Endodermal cell (in vitro differentiated cells): ENCODE data around the gene DCAF10. TPM values are rescaled to one million over a fixed set of nuclear protein-coding genes. Genes with fewer than 3 reads are reported as not detected.
A peak's percentile ranks its signal among the peaks of the same experiment; 100 is the strongest.
"Not testable (repeated sequence)": the region's sequence is repeated elsewhere in the genome, so short reads cannot be mapped to it uniquely, and the experiment has no call there.

Experiments used
- DNase-seq: peaks from one replicate; pipeline ENCODE4 v3.0.0-alpha.2; 2017
- H3K27ac ChIP-seq: 2 replicates; pipeline ENCODE4 v1.5.1; 2013; ENCODE audit warnings: mild to moderate bottlenecking, low read depth, low read length, moderate library complexity
- H3K27me3 ChIP-seq: 2 replicates; pipeline ENCODE4 v1.6.1; 2013; ENCODE audit warnings: mild to moderate bottlenecking, low read length, moderate library complexity; ENCODE audit not compliant: insufficient read depth, control insufficient read depth, poor library complexity, severe bottlenecking
- H3K36me3 ChIP-seq: 2 replicates; pipeline ENCODE4 v1.7.0; 2013; ENCODE audit warnings: mild to moderate bottlenecking, low read length, moderate library complexity; ENCODE audit not compliant: control insufficient read depth, insufficient read depth
- H3K4me1 ChIP-seq: one replicate; pipeline ENCODE4 v1.7.0; 2013; ENCODE audit warnings: low read length; ENCODE audit not compliant: control insufficient read depth, insufficient read depth
- H3K4me3 ChIP-seq: 2 replicates; pipeline ENCODE4 v1.5.1; 2013; ENCODE audit warnings: mild to moderate bottlenecking, low read length, moderate library complexity
- H3K9ac ChIP-seq: 2 replicates; pipeline ENCODE4 v1.6.1; 2013; ENCODE audit warnings: mild to moderate bottlenecking, low read length, moderate library complexity; ENCODE audit not compliant: poor library complexity, severe bottlenecking; ENCODE audit errors: extremely low read depth
- H3K9me3 ChIP-seq: 2 replicates; pipeline ENCODE4 v1.6.1; 2013; ENCODE audit warnings: mild to moderate bottlenecking, low read length, moderate library complexity; ENCODE audit not compliant: control insufficient read depth
- H3K27ac Mint-ChIP-seq: 2 replicates; pipeline ENCODE4 v1.8.0; 2020; ENCODE audit warnings: mixed read lengths
- H3K27me3 Mint-ChIP-seq: 2 replicates; pipeline ENCODE4 v1.8.0; 2021; ENCODE audit warnings: mild to moderate bottlenecking, mixed read lengths; ENCODE audit not compliant: insufficient read depth
- H3K36me3 Mint-ChIP-seq: 2 replicates; pipeline ENCODE4 v1.8.0; 2020; ENCODE audit warnings: low read depth, mixed read lengths
- H3K4me1 Mint-ChIP-seq: 2 replicates; pipeline ENCODE4 v1.8.0; 2020; ENCODE audit warnings: mixed read lengths
- H3K4me3 Mint-ChIP-seq: 2 replicates; pipeline ENCODE4 v1.8.0; 2020; ENCODE audit warnings: mild to moderate bottlenecking, moderate library complexity, mixed read lengths
- H3K9me3 Mint-ChIP-seq: 2 replicates; pipeline ENCODE4 v1.8.0; 2020; ENCODE audit warnings: mild to moderate bottlenecking, mixed read lengths
- CTCF ChIP-seq: fragments of 200-600 bp; sonication (generic); conservative IDR thresholded peaks from 2 replicates; pipeline ENCODE4 v1.5.0; 2021; ENCODE audit warnings: antibody characterized with exemption, mild to moderate bottlenecking
- WGBS, 2 experiments: methylation state at CpG; one replicate each; pipeline versions ENCODE4 v1.1.5 to v1.1.7; 2013; ENCODE audit warnings: missing lambda C conversion rate in 2 of 2, mixed read lengths in 1 of 2; ENCODE audit not compliant: insufficient coverage in 1 of 2, insufficient read length in 1 of 2; 5-methylcytosine and 5-hydroxymethylcytosine counted together
- long read RNA-seq, 4 experiments: library from polyadenylated mRNA in 2 of 4; library from RNA in 1 of 4; library from capped mRNA in 1 of 4; stranded (forward) in 3 of 4; unstranded in 1 of 4; transcript quantifications; one replicate each; pipeline ENCODE4 v2.0.0, GENCODE V29; 2020 to 2021; ENCODE audit warnings: inconsistent platforms in 1 of 4
- polyA plus RNA-seq, 2 experiments: library from polyadenylated mRNA; stranded (reverse); fragments of 50-300 nt; gene quantifications; one replicate each; pipeline ENCODE4 v1.2.3, GENCODE V29; 2013
- total RNA-seq, 2 donors: library from RNA; stranded (reverse); fragmentation: NEBNext Ultra II Directional in 1 of 2; extraction: Animal tissue kit (Norgen Biotek cat#: 25700) in 1 of 2; gene quantifications; 2 replicates in 1 of 2; 3 replicates in 1 of 2; pipeline ENCODE4 v1.2.1, GENCODE V29; 2021

Gene DCAF10, protein sequence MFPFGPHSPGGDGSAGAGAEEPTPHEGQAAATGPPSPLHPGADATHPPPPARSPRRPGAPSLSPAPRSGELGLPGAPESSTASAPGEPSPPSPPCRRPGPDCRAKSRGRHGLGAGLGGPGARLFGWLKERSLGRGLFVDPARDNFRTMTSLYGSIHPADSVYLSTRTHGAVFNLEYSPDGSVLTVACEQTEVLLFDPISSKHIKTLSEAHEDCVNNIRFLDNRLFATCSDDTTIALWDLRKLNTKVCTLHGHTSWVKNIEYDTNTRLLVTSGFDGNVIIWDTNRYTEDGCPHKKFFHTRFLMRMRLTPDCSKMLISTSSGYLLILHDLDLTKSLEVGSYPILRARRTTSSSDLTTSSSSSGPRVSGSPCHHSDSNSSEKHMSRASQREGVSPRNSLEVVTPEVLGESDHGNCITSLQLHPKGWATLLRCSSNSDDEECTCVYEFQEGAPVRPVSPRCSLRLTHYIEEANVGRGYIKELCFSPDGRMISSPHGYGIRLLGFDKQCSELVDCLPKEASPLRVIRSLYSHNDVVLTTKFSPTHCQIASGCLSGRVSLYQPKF
- total RNA-seq = 10 to 100 TPM; 24.0 to 26.3 TPM
- 30.1 TPM for polyA plus RNA-seq (2013, experiment 1 of 2)
- polyA plus RNA-seq (2013, experiment 2 of 2) = 25.0 TPM
- long read RNA-seq, experiment 1, partial matches to known transcripts = 2 of 12 reads
- long read RNA-seq, experiment 1, other reads (novel, unspliced or antisense) = 9 of 12 reads
- long read RNA-seq, experiment 2, full-length matches to known transcripts = 31 of 61 reads
- long read RNA-seq, experiment 2, partial matches to known transcripts = 2 of 61 reads
- long read RNA-seq, experiment 2, other reads (novel, unspliced or antisense) = 28 of 61 reads
- long read RNA-seq, experiment 3, full-length matches to known transcripts = 8 of 18 reads
- long read RNA-seq, experiment 3, partial matches to known transcripts = 0 of 18 reads
- long read RNA-seq, experiment 3, other reads (novel, unspliced or antisense) = 10 of 18 reads
- long read RNA-seq, experiment 4, partial matches to known transcripts = 0 of 2 reads
- long read RNA-seq, experiment 4, other reads (novel, unspliced or antisense) = 2 of 2 reads

- no peaks in the 10 kb centered on the region for H3K9me3 Mint-ChIP-seq
- H3K9ac ChIP-seq = peak within 1 kb of the TSS; percentile 80
- H3K27ac Mint-ChIP-seq = peak within 1 kb of the TSS; percentile 99
- H3K4me1 ChIP-seq = no peaks in the 10 kb centered on the region
- peak within 1 kb of the TSS; percentile 43 for H3K27ac ChIP-seq
- H3K9me3 ChIP-seq = no peaks in the 10 kb centered on the region
- peaks cover 2% of the 10 kb centered on the region for H3K36me3 Mint-ChIP-seq
- peaks cover 11% of the 10 kb centered on the region for H3K27me3 Mint-ChIP-seq
- peaks cover 16% of the 10 kb centered on the region for H3K36me3 ChIP-seq
- H3K4me3 Mint-ChIP-seq = peak within 1 kb of the TSS; percentile 92
- 0 to 2% methylated on average over 9 to 72 of the region's 72 CpGs for WGBS, 2 experiments
- H3K27me3 ChIP-seq = peaks cover 1% of the 10 kb centered on the region
- peak; percentile 97 for DNase-seq
- H3K4me1 Mint-ChIP-seq = peaks cover 20% of the 10 kb centered on the region
- peak within 1 kb of the TSS; percentile 88 for H3K4me3 ChIP-seq
- TF ChIP-seq CTCF = no peak
These were observed at the start of gene DCAF10 for GRCh38 chr9:37800631-37801286. DCAF10 (plus strand) TSS chr9:37800797; CDS start chr9:37800867, 70 bp downstream.

- 63 to 76% methylated on average over 4 to 6 of the region's 6 CpGs for WGBS, 2 experiments
- Mint-ChIP-seq H3K4me3 (no peak overlapping the region), H3K27ac (peak overlapping the region; percentile 49)
These were observed 49.4 kb upstream of the DCAF10 start for GRCh38 chr9:37751186-37751585.

DNA sequence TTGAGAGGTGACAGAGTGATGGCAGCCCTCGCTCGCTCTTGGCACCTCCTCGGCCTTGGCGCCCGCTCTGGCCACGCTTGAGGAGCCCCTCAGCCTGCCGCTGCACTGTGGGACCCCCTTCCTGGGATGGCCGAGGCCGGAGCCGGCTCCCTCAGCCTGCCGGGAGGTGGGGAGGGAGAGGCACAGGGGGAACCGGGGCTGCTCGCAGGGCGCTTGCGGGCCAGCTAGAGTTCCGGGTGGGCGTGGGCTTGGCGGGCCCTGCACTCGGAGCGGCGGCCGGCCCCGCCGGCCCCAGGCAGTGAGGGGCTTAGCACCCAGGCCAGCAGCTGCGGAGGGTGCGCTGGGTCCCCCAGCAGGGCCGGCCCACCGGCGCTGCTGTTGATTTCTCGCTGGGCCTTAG, 48.9 kb upstream of the DCAF10 start:
- not testable (repeated sequence) for H3K9me3 ChIP-seq, H3K36me3 Mint-ChIP-seq, H3K9ac ChIP-seq, H3K4me3 Mint-ChIP-seq, H3K27ac Mint-ChIP-seq, H3K36me3 ChIP-seq, H3K27me3 ChIP-seq, H3K4me3 ChIP-seq, H3K27ac ChIP-seq, H3K9me3 Mint-ChIP-seq, H3K27me3 Mint-ChIP-seq
- WGBS, 2 experiments = 92% methylated on average over 29 of the region's 30 CpGs; no CpG with 5 or more reads in 1 of the 2 experiments
- peak; percentile 57 for DNase-seq
- H3K4me1 Mint-ChIP-seq = peaks cover 54% of the 10 kb centered on the region
- peaks cover 13% of the 10 kb centered on the region for H3K4me1 ChIP-seq

More at GRCh38 chr9:37751186-37751585, 49.4 kb upstream of the DCAF10 start:
- Mint-ChIP-seq H3K36me3 (no peaks in the 10 kb centered on the region), H3K27me3 (no peaks in the 10 kb centered on the region), H3K4me1 (peaks cover 51% of the 10 kb centered on the region), H3K9me3 (peaks cover 9% of the 10 kb centered on the region)
- DNase-seq = peak; percentile 77
- H3K27me3 ChIP-seq = no peaks in the 10 kb centered on the region
- H3K36me3 ChIP-seq = no peaks in the 10 kb centered on the region
- no peak overlapping the region for H3K9ac ChIP-seq
- H3K9me3 ChIP-seq = peaks cover 7% of the 10 kb centered on the region
- no peak overlapping the region for H3K27ac ChIP-seq
- TF ChIP-seq CTCF = no peak
- no peak overlapping the region for H3K4me3 ChIP-seq
- H3K4me1 ChIP-seq = peaks cover 13% of the 10 kb centered on the region

DNA sequence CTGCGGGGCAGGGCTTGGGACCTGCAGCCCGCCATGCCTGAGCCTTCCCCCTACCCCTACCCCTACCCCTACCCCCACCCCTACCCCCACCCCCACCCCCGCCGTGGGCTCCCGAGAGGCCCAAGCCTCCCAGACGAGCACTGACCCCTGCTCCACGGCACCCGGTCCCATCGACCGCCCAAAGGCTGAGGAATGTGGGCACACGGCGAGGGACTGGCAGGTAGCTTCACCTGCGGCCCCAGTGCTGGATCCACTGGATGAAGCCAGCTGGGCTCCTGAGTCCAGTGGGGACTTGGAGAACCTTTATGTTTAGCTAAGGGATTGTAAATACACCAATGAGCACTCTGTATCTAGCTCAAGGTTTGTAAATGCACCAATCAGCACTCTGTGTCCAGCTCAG, 48.5 kb upstream of the DCAF10 start:
- peaks cover 50% of the 10 kb centered on the region for H3K4me1 Mint-ChIP-seq
- H3K4me3 Mint-ChIP-seq, H3K36me3 Mint-ChIP-seq, H3K27me3 Mint-ChIP-seq, H3K27ac ChIP-seq, DNase-seq, H3K9me3 ChIP-seq, H3K9me3 Mint-ChIP-seq, H3K36me3 ChIP-seq, H3K27ac Mint-ChIP-seq, H3K4me3 ChIP-seq, H3K27me3 ChIP-seq, H3K9ac ChIP-seq: not testable (repeated sequence)
- WGBS, 2 experiments = 95 to 100% methylated on average over 3 to 11 of the region's 13 CpGs
- H3K4me1 ChIP-seq = peaks cover 13% of the 10 kb centered on the region
